ENCODE measurements around the gene GALNTL6. TPM values are rescaled to one million over a fixed set of nuclear protein-coding genes. Genes with fewer than 3 reads are reported as not detected.

GALNTL6 gene
- polyA plus RNA-seq, 4 donors, result 0.30 to 0.45 (median 0.31) TPM; not detected in 1

GRCh38 chr4:172683021-172683420 lies 869.8 kb downstream of the GALNTL6 start:
- WGBS, 3 donors, result 76 to 83% (median 77%) methylated on average over 3 of the region's 3 CpGs
- Histone ChIP-seq H3K27me3 (ENCODE audit: control insufficient read depth in 3 of 3, insufficient read depth in 3 of 3, low read length in 3 of 3) (no peaks in the 10 kb centered on the region), H3K4me1 (ENCODE audit: control insufficient read depth in 3 of 3, insufficient read depth in 2 of 3, low read depth in 1 of 3, low read length in 2 of 3) (no peaks in the 10 kb centered on the region), H3K4me3 (ENCODE audit: low read depth in 1 of 3, low read length in 3 of 3) (no peak overlapping the region), H3K9me3 (ENCODE audit: control insufficient read depth in 2 of 2, insufficient read depth in 1 of 2, low read depth in 1 of 2, low read length in 1 of 2) (no peaks in the 10 kb centered on the region), H3K27ac (ENCODE audit: low read depth in 1 of 3, low read length in 2 of 3) (no peak overlapping the region), H3K36me3 (ENCODE audit: control insufficient read depth in 3 of 3, insufficient read depth in 2 of 3, low read depth in 1 of 3, low read length in 3 of 3) (no peaks in the 10 kb centered on the region)
- FAIRE-seq (no peak), DNase-seq (no peak)

GRCh38 chr4:172686021-172686420 lies 872.8 kb downstream of the GALNTL6 start:
- Histone ChIP-seq H3K27me3 (ENCODE audit: control insufficient read depth in 3 of 3, insufficient read depth in 3 of 3, low read length in 3 of 3) (no peaks in the 10 kb centered on the region), H3K4me3 (ENCODE audit: low read depth in 1 of 3, low read length in 3 of 3) (no peak overlapping the region), H3K4me1 (ENCODE audit: control insufficient read depth in 3 of 3, insufficient read depth in 2 of 3, low read depth in 1 of 3, low read length in 2 of 3) (no peaks in the 10 kb centered on the region), H3K36me3 (ENCODE audit: control insufficient read depth in 3 of 3, insufficient read depth in 2 of 3, low read depth in 1 of 3, low read length in 3 of 3) (no peaks in the 10 kb centered on the region), H3K9me3 (ENCODE audit: control insufficient read depth in 2 of 2, insufficient read depth in 1 of 2, low read depth in 1 of 2, low read length in 1 of 2) (peaks cover 0 to 2% of the 10 kb centered on the region in 2 donors), H3K27ac (ENCODE audit: low read depth in 1 of 3, low read length in 2 of 3) (no peak overlapping the region)
- FAIRE-seq (no peak), DNase-seq (no peak)
- WGBS, 3 donors, result 93 to 96% (median 94%) methylated on average over 2 of the region's 2 CpGs

- Histone ChIP-seq H3K9me3 (ENCODE audit: control insufficient read depth in 2 of 2, insufficient read depth in 1 of 2, low read depth in 1 of 2, low read length in 1 of 2) (peaks cover 0 to 5% of the 10 kb centered on the region in 2 donors), H3K4me1 (ENCODE audit: control insufficient read depth in 3 of 3, insufficient read depth in 2 of 3, low read depth in 1 of 3, low read length in 2 of 3) (no peaks in the 10 kb centered on the region), H3K27ac (ENCODE audit: low read depth in 1 of 3, low read length in 2 of 3) (no peak overlapping the region), H3K36me3 (ENCODE audit: control insufficient read depth in 3 of 3, insufficient read depth in 2 of 3, low read depth in 1 of 3, low read length in 3 of 3) (no peaks in the 10 kb centered on the region), H3K27me3 (ENCODE audit: control insufficient read depth in 3 of 3, insufficient read depth in 3 of 3, low read length in 3 of 3) (no peaks in the 10 kb centered on the region), H3K4me3 (ENCODE audit: low read depth in 1 of 3, low read length in 3 of 3) (no peak overlapping the region)
- 90 to 95% (median 95%) methylated on average over 1 of the region's 1 CpG for WGBS, 3 donors
- DNase-seq (peak; percentile 14 to 51), FAIRE-seq (no peak)
Observed at GRCh38 chr4:172688534-172688933, 875.3 kb downstream of the GALNTL6 start.

GRCh38 chr4:172691552-172691951 lies 878.3 kb downstream of the GALNTL6 start:
- no peak for FAIRE-seq
- no peaks in the 10 kb centered on the region for H3K4me1 ChIP-seq (ENCODE audit: control insufficient read depth in 3 of 3, insufficient read depth in 2 of 3, low read depth in 1 of 3, low read length in 2 of 3)
- no peak overlapping the region for H3K27ac ChIP-seq (ENCODE audit: low read depth in 1 of 3, low read length in 2 of 3)
- H3K27me3 ChIP-seq (ENCODE audit: control insufficient read depth in 3 of 3, insufficient read depth in 3 of 3, low read length in 3 of 3), result no peaks in the 10 kb centered on the region
- DNase-seq, result no peak
- no peak overlapping the region for H3K4me3 ChIP-seq (ENCODE audit: low read depth in 1 of 3, low read length in 3 of 3)
- no peaks in the 10 kb centered on the region for H3K36me3 ChIP-seq (ENCODE audit: control insufficient read depth in 3 of 3, insufficient read depth in 2 of 3, low read depth in 1 of 3, low read length in 3 of 3)
- peaks cover 0 to 5% of the 10 kb centered on the region in 2 donors for H3K9me3 ChIP-seq (ENCODE audit: control insufficient read depth in 2 of 2, insufficient read depth in 1 of 2, low read depth in 1 of 2, low read length in 1 of 2)

- no peaks in the 10 kb centered on the region for H3K4me1 ChIP-seq (ENCODE audit: control insufficient read depth in 3 of 3, insufficient read depth in 2 of 3, low read depth in 1 of 3, low read length in 2 of 3)
- 69 to 76% (median 71%) methylated on average over 2 of the region's 2 CpGs for WGBS, 3 donors
- FAIRE-seq, result no peak
Observed at GRCh38 chr4:172692701-172693100, 879.5 kb downstream of the GALNTL6 start.

GRCh38 chr4:172698256-172698655 lies 885.1 kb downstream of the GALNTL6 start:
- H3K4me1 ChIP-seq (ENCODE audit: control insufficient read depth in 3 of 3, insufficient read depth in 2 of 3, low read depth in 1 of 3, low read length in 2 of 3), result no peaks in the 10 kb centered on the region
- DNase-seq, result no peak
- H3K9me3 ChIP-seq (ENCODE audit: control insufficient read depth in 2 of 2, insufficient read depth in 1 of 2, low read depth in 1 of 2, low read length in 1 of 2), result no peaks in the 10 kb centered on the region
- WGBS, 3 donors, result 32 to 35% (median 35%) methylated on average over 4 of the region's 4 CpGs
- no peaks in the 10 kb centered on the region for H3K27me3 ChIP-seq (ENCODE audit: control insufficient read depth in 3 of 3, insufficient read depth in 3 of 3, low read length in 3 of 3)
- H3K4me3 ChIP-seq (ENCODE audit: low read depth in 1 of 3, low read length in 3 of 3), result no peak overlapping the region
- H3K27ac ChIP-seq (ENCODE audit: low read depth in 1 of 3, low read length in 2 of 3), result no peak overlapping the region
- H3K36me3 ChIP-seq (ENCODE audit: control insufficient read depth in 3 of 3, insufficient read depth in 2 of 3, low read depth in 1 of 3, low read length in 3 of 3), result no peaks in the 10 kb centered on the region
- FAIRE-seq, result no peak

More at GRCh38 chr4:172692701-172693100, 879.5 kb downstream of the GALNTL6 start:
- no peak overlapping the region for H3K4me3 ChIP-seq (ENCODE audit: low read depth in 1 of 3, low read length in 3 of 3)
- no peaks in the 10 kb centered on the region for H3K36me3 ChIP-seq (ENCODE audit: control insufficient read depth in 3 of 3, insufficient read depth in 2 of 3, low read depth in 1 of 3, low read length in 3 of 3)
- peaks cover 0 to 5% of the 10 kb centered on the region in 2 donors for H3K9me3 ChIP-seq (ENCODE audit: control insufficient read depth in 2 of 2, insufficient read depth in 1 of 2, low read depth in 1 of 2, low read length in 1 of 2)
- H3K27me3 ChIP-seq (ENCODE audit: control insufficient read depth in 3 of 3, insufficient read depth in 3 of 3, low read length in 3 of 3), result no peaks in the 10 kb centered on the region
- H3K27ac ChIP-seq (ENCODE audit: low read depth in 1 of 3, low read length in 2 of 3), result no peak overlapping the region
- DNase-seq, result peak in 1 of 2 donors; percentile 5

- Histone ChIP-seq H3K27ac (ENCODE audit: low read depth in 1 of 3, low read length in 2 of 3) (no peak overlapping the region), H3K27me3 (ENCODE audit: control insufficient read depth in 3 of 3, insufficient read depth in 3 of 3, low read length in 3 of 3) (no peaks in the 10 kb centered on the region), H3K4me3 (ENCODE audit: low read depth in 1 of 3, low read length in 3 of 3) (no peak overlapping the region), H3K4me1 (ENCODE audit: control insufficient read depth in 3 of 3, insufficient read depth in 2 of 3, low read depth in 1 of 3, low read length in 2 of 3) (no peaks in the 10 kb centered on the region), H3K36me3 (ENCODE audit: control insufficient read depth in 3 of 3, insufficient read depth in 2 of 3, low read depth in 1 of 3, low read length in 3 of 3) (no peaks in the 10 kb centered on the region), H3K9me3 (ENCODE audit: control insufficient read depth in 2 of 2, insufficient read depth in 1 of 2, low read depth in 1 of 2, low read length in 1 of 2) (peaks cover 2 to 12% of the 10 kb centered on the region in 2 donors)
- DNase-seq (no peak), FAIRE-seq (no peak)
Observed at GRCh38 chr4:172705565-172705964, 892.4 kb downstream of the GALNTL6 start.

GRCh38 chr4:172706000-172706399 lies 892.8 kb downstream of the GALNTL6 start:
- no peak for FAIRE-seq
- no peaks in the 10 kb centered on the region for H3K36me3 ChIP-seq (ENCODE audit: control insufficient read depth in 3 of 3, insufficient read depth in 2 of 3, low read depth in 1 of 3, low read length in 3 of 3)
- H3K4me3 ChIP-seq (ENCODE audit: low read depth in 1 of 3, low read length in 3 of 3), result no peak overlapping the region
- H3K27ac ChIP-seq (ENCODE audit: low read depth in 1 of 3, low read length in 2 of 3), result no peak overlapping the region
- H3K4me1 ChIP-seq (ENCODE audit: control insufficient read depth in 3 of 3, insufficient read depth in 2 of 3, low read depth in 1 of 3, low read length in 2 of 3), result no peaks in the 10 kb centered on the region
- peaks cover 2 to 12% of the 10 kb centered on the region in 2 donors for H3K9me3 ChIP-seq (ENCODE audit: control insufficient read depth in 2 of 2, insufficient read depth in 1 of 2, low read depth in 1 of 2, low read length in 1 of 2)
- DNase-seq, result no peak
- H3K27me3 ChIP-seq (ENCODE audit: control insufficient read depth in 3 of 3, insufficient read depth in 3 of 3, low read length in 3 of 3), result no peaks in the 10 kb centered on the region

GRCh38 chr4:172707622-172708021 lies 894.4 kb downstream of the GALNTL6 start:
- Histone ChIP-seq H3K4me3 (ENCODE audit: low read depth in 1 of 3, low read length in 3 of 3) (no peak overlapping the region), H3K27ac (ENCODE audit: low read depth in 1 of 3, low read length in 2 of 3) (no peak overlapping the region), H3K9me3 (ENCODE audit: control insufficient read depth in 2 of 2, insufficient read depth in 1 of 2, low read depth in 1 of 2, low read length in 1 of 2) (peaks cover 2 to 12% of the 10 kb centered on the region in 2 donors), H3K36me3 (ENCODE audit: control insufficient read depth in 3 of 3, insufficient read depth in 2 of 3, low read depth in 1 of 3, low read length in 3 of 3) (no peaks in the 10 kb centered on the region), H3K27me3 (ENCODE audit: control insufficient read depth in 3 of 3, insufficient read depth in 3 of 3, low read length in 3 of 3) (no peaks in the 10 kb centered on the region), H3K4me1 (ENCODE audit: control insufficient read depth in 3 of 3, insufficient read depth in 2 of 3, low read depth in 1 of 3, low read length in 2 of 3) (no peaks in the 10 kb centered on the region)
- 7 to 52% (median 43%) methylated on average over 1 of the region's 1 CpG for WGBS, 3 donors
- FAIRE-seq (no peak), DNase-seq (no peak)

All from small intestine (tissue), 7 donors.